Stimulated activated CD4-positive, alpha-beta T cell treated with anti-CD3 and anti-CD28 coated beads, Interleukin-4, amount 100 ng/mL, for 4 hours (primary cell): ENCODE measurements around the gene STK33.

Source experiments
- DNase-seq, 2 experiments: peaks; one replicate each; pipeline ENCODE4 v3.0.0-alpha.2; 2020

The STK33 gene

GRCh38 chr11:8403310-8403709 is 190.7 kb downstream of the STK33 start:
- DNase-seq = no peak

DNA sequence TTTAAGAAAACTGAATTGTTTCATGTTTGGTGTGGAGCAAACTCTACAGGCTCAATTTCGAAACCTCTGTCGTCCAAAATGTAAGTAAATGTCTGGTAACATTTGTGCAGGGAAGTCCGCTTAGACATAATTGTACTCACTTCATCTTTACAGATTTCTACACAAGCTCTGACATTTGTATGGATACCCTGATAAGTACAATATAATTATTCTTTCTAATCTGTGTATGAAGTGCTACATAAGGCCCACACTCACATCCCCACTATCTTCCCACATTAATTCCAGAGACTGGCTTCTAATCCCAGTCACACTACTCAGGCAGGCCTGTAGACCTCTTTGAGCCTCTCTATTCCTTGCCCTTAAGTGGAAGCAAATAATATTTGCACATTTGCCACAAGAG is 201.1 kb downstream of the STK33 start:
- DNase-seq = no peak

GRCh38 chr11:8392166-8392565 is 201.9 kb downstream of the STK33 start:
- no peak for DNase-seq

- DNase-seq = no peak
These were observed 203.0 kb downstream of the STK33 start for GRCh38 chr11:8390851-8391612.

GRCh38 chr11:8389029-8389996 is 204.7 kb downstream of the STK33 start:
- DNase-seq = no peak

DNA sequence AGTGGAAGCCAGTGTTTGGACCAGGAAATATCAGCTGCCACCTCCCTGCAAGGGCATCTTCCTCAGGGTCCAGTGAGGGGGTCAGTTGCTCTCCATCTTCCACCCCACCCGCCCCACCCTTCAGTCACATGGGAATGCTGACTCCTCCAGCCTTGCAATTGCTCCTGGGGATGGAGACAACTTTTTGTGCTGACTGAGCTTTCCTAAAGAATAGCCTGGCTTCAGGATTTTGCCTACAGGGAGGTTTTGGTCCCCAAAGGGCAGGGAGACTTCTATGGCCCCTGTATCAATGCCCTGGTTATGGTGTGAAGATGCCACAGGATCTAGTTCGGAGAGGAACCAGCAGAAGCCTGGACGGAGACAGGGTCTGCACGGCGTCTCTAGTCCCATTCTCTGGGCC is 206.3 kb downstream of the STK33 start:
- no peak for DNase-seq

- DNase-seq = no peak
These were observed 206.9 kb downstream of the STK33 start for GRCh38 chr11:8387141-8387540.

- no peak for DNase-seq
These were observed 207.7 kb downstream of the STK33 start for GRCh38 chr11:8386134-8386864.

DNA sequence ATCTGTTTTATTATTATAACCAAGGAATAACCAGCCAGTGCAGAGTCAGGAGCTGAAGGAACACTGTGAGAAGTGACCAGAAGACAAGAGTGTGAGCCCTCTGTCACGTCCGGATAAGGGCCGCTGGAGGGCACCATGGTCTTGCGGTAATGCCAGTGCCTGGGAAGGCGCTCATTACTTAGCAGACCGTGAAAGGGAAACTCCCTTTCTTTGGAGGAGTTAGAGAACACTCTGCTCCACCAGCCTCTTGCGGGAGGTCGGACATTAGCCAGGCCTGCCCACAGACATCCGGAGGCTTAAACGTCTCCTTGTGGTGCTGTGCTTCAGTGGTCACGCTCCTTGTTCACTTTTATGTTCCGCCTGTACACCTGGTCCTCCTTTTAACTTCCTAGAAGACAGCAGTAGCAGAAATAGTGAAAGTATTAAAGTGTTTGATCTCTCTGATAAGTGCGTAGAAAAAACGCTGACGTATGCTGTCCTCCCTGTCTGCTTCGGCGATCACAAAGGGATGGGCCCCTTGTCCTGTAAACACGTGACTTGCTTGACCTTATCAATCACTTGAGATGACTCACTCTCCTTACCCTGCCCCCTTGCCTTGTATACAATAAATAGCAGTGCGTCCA is 209.7 kb downstream of the STK33 start:
- DNase-seq = no peak

GRCh38 chr11:8383627-8384026 is 210.4 kb downstream of the STK33 start:
- DNase-seq = no peak

DNA sequence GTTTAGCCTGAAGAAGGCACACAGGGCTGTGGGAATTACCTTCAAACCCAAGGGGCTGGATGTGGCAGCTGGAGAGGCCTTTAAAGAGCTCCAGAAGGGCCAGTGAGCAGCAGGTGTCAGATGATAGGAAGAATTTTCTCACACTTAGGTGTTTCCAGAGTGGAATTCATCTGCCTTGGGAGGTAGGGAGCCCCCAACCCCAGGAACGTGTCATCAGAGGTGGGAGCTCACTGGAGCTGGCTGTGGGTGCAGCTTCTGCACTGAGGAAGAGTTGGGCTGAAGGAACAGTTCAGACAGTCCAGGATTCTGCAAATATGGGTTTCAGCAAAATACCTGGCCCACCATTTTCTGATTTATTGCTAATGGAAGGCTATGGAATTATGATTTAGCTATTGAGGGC is 210.8 kb downstream of the STK33 start:
- no peak for DNase-seq

GRCh38 chr11:8382436-8383053 is 211.5 kb downstream of the STK33 start:
- DNase-seq = no peak

DNA sequence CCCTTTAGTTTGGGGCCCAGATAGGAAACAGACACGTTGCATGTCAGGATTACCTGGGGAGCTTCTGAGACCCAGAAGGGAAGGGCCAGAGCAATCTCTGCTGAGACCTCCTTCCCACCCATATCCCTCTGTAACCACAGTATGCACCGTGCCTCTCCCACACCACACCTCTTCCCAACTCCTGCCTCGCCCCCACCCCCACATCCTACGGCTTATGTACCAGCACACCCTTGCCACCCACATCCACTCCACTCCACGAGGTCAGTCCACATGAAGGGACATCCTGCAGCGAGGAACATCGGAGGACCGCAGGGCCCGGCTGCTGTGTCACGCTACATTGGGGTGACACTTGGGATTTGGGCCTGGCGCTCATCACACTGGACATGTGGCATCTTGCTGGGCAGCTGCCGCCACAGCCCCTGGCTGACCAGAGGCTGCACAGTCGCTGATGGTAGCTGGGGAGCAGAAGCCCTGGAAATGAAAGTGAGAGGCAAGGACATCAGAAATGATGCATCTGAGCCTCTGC is 212.1 kb downstream of the STK33 start:
- DNase-seq = no peak

- DNase-seq = no peak
These were observed 212.7 kb downstream of the STK33 start for GRCh38 chr11:8381343-8381742.

DNA sequence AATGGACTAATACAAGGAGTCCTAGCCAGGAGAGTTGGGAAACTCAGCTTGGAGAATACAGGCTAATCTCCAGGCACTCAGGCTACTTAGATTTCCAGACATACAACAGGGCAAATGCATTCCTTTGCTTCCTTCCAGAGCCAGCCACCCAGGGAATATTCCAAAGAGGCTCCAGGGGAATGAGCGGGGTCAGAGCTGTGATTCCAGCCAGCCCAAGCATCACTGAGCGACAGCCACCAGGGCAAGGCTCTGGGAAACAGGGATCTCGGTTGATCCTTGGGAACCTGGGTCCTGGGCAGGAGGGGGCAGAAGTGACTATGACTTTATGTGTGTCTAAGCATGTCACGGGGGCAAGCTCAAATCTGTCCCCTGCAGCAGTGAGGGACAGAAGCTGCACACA is 218.1 kb downstream of the STK33 start:
- no peak for DNase-seq

- DNase-seq = no peak
These were observed 218.6 kb downstream of the STK33 start for GRCh38 chr11:8375460-8375859.

GRCh38 chr11:8374716-8375115 is 219.3 kb downstream of the STK33 start:
- DNase-seq = no peak

- DNase-seq = no peak
These were observed 220.3 kb downstream of the STK33 start for GRCh38 chr11:8373519-8374432.

DNA sequence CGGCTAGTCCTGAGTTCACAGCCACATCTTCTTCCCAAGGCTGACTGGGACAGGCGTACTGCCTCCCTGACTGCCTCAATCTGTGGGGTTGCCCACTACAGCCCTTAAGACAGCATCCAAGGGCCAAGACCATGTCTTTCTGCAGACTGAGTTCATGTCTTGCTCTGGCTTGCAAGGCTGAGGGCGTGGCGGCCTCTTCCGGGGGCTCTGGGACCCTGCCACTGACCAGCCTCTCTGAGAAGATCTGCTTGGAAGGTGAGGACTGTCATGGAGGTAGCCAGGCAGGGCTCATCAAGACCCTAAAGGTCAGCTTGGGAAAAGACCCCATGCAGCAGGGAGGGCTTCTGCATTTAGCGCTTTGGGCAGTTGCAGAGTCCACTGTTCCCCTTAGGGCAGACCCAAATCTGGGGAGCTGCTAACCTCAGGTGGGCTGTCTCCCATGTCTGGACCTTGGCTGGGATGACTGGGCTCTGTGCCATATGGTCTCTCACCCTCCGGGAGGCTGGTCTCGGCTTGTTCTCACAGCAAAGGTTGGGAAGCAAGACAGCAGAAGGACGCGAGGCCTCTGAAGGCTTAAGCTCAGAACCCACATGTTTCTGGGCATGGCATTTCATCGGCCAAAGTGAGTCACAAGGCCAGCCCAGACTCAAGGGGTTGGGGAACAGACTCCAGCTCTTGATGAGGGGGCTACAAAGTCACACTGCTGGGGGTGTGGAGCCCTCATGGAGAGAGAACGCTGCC is 221.2 kb downstream of the STK33 start:
- DNase-seq = no peak

DNA sequence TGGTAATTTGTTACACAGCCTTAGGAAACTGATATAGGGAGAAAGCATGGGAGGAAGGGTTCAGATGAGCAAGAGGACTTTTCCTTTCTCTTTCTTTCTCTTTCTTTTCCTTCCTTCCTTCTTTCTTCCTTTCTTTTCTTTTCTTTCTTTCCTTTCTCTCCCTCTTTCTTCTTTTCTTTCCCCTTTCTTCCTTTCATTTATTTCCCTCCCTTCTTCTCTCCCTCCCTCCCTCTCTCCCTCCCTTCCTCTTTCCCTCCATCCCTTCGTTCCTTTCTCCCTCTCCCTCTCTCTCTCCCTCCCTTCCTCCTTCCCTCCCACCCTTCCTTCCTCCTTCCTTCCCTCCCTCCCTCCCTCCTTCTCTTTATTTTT is 222.5 kb downstream of the STK33 start:
- DNase-seq = no peak
